Kidney (tissue), 14 donors: ENCODE data around the gene SF3B2. TPM values are rescaled to one million over a fixed set of nuclear protein-coding genes. Genes with fewer than 3 reads are reported as not detected.

ENCODE experiments used
- DNase-seq, 5 donors: peaks; one replicate each; pipeline ENCODE4 v3.0.0-alpha.2; 2013 to 2020
- FAIRE-seq: peaks from 2 replicates; lab custom pipeline; 2012; peaks lifted over from hg19 to GRCh38; lab: Jason Lieb, UNC
- H3K27ac ChIP-seq, 2 donors: one replicate each; pipeline ENCODE4 v1.7.0; 2013; ENCODE audit warnings: low read depth in 2 of 2, low read length in 2 of 2, inconsistent platforms in 1 of 2
- H3K27me3 ChIP-seq: one replicate; pipeline ENCODE4 v1.7.1; 2013; ENCODE audit warnings: low read length, inconsistent platforms; ENCODE audit not compliant: control insufficient read depth, insufficient read depth
- H3K36me3 ChIP-seq, 3 donors: one replicate each; pipeline versions ENCODE4 v1.7.0 to v1.7.1; 2013; ENCODE audit warnings: low read length in 3 of 3, control low read depth in 1 of 3, inconsistent platforms in 1 of 3; ENCODE audit not compliant: insufficient read depth in 3 of 3, control insufficient read depth in 2 of 3
- H3K4me1 ChIP-seq, 3 donors: one replicate each; pipeline versions ENCODE4 v1.7.0 to v1.7.1; 2013; ENCODE audit warnings: low read length in 3 of 3, inconsistent platforms in 1 of 3, low read depth in 1 of 3; ENCODE audit not compliant: control insufficient read depth in 2 of 3, insufficient read depth in 2 of 3
- H3K4me3 ChIP-seq, 3 donors: one replicate each; pipeline versions ENCODE4 v1.7.0 to v1.8.1; 2013; ENCODE audit warnings: low read length in 3 of 3, control low read depth in 1 of 3, inconsistent platforms in 1 of 3
- H3K9ac ChIP-seq, 3 donors: one replicate each; pipeline versions ENCODE4 v1.7.0 to v1.7.1; 2013; ENCODE audit warnings: low read length in 3 of 3, control low read depth in 1 of 3, inconsistent platforms in 1 of 3
- H3K9me3 ChIP-seq, 3 donors: one replicate each; pipeline versions ENCODE4 v1.7.0 to v1.7.1; 2013; ENCODE audit warnings: low read length in 3 of 3, control low read depth in 1 of 3, inconsistent platforms in 1 of 3; ENCODE audit not compliant: control insufficient read depth in 2 of 3, insufficient read depth in 1 of 3
- CTCF ChIP-seq: IDR thresholded peaks from 3 replicates; pipeline ENCODE4 v1.5.1; 2012; ENCODE audit warnings: mild to moderate bottlenecking, moderate library complexity, borderline replicate concordance; ENCODE audit not compliant: insufficient read depth; ENCODE audit errors: extremely low read depth
- intact Hi-C: fragments of 100-400 bp; cut with DNase I; formaldehyde crosslinking; loops from one replicate; pipeline ENCODE4 v1.11.1; 2022
- polyA plus RNA-seq: library from polyadenylated mRNA; stranded (reverse); fragments of 350-450 nt; fragmentation: Illumina TruSeq; extraction: RNeasy Lipid Tissue Mini Kit (QIAGEN cat#74804); gene quantifications from one replicate; pipeline ENCODE4 v1.2.3, GENCODE V29; 2014; ENCODE audit warnings: low read depth, low replicate concordance; ENCODE audit not compliant: insufficient read depth
- total RNA-seq: library from RNA; stranded (reverse); fragmentation: NEBNext Ultra II Directional; extraction: Animal tissue kit (Norgen Biotek cat#: 25700); gene quantifications from one replicate; pipeline ENCODE4 v1.2.1, GENCODE V29; 2021
- donor health status: control.
- donor health status: control.
- donor health status: control.
- donor health status: control.
- donor health status: control.
- donor health status: DM: yes; HTN: yes; CAD: no.
- donor health status: Normal renal cell carcinoma (clear cell type).

Gene SF3B2
- total and polyA plus RNA-seq, 2 donors from 2014 or later, result 114 to 172 TPM

- peak overlapping the region; percentile 91 to 92 for H3K27ac ChIP-seq
- intact Hi-C loops, result no loop called here
- peak in 4 of 5 donors; percentile 86 to 88 (median 87) for DNase-seq
- no peaks in the 10 kb centered on the region for H3K27me3 ChIP-seq
- H3K9me3 ChIP-seq, result no peaks in the 10 kb centered on the region
- TF ChIP-seq CTCF, result peak; percentile 90
- peaks cover 12 to 37% (median 21%) of the 10 kb centered on the region in 3 donors for H3K36me3 ChIP-seq
- peak overlapping the region in 1 of 3 donors; percentile 9 for H3K9ac ChIP-seq
- no peak for FAIRE-seq
- H3K4me1 ChIP-seq, result peaks cover 0 to 19% (median 18%) of the 10 kb centered on the region in 3 donors
- H3K4me3 ChIP-seq, result no peak overlapping the region
Observed at GRCh38 chr11:66068154-66068821, 16.1 kb downstream of the SF3B2 start.

- TF ChIP-seq CTCF, result no peak
Observed at GRCh38 chr11:66068923-66069714, 17.0 kb downstream of the SF3B2 start.

GRCh38 chr11:66069715-66070603 is 17.8 kb downstream of the SF3B2 start, which contains the start of gene PACS1:
Gene PACS1 (plus strand): TSS chr11:66070272. CDS start chr11:66070487, 215 bp downstream.
- H3K4me1 ChIP-seq, result peaks cover 0 to 19% (median 18%) of the 10 kb centered on the region in 3 donors

More at GRCh38 chr11:66068923-66069714, 17.0 kb downstream of the SF3B2 start:
- no peak for FAIRE-seq
- peak in 3 of 5 donors; percentile 21 to 82 (median 43) for DNase-seq
- H3K4me3 ChIP-seq, result peak overlapping the region; percentile 23 to 48 (median 42)
- H3K9me3 ChIP-seq, result no peaks in the 10 kb centered on the region
- H3K36me3 ChIP-seq, result peaks cover 7 to 29% (median 13%) of the 10 kb centered on the region in 3 donors
- peak overlapping the region; percentile 91 to 92 for H3K27ac ChIP-seq
- peaks cover 0 to 19% (median 18%) of the 10 kb centered on the region in 3 donors for H3K4me1 ChIP-seq
- H3K9ac ChIP-seq, result peak overlapping the region in 2 of 3 donors; percentile 0 to 9
- H3K27me3 ChIP-seq, result no peaks in the 10 kb centered on the region
- intact Hi-C loops, result no loop called here

More at GRCh38 chr11:66069715-66070603, 17.8 kb downstream of the SF3B2 start, which contains the start of gene PACS1:
- H3K27ac ChIP-seq, result peak within 1 kb of the TSS; percentile 91 to 92
- peaks cover 6 to 22% (median 13%) of the 10 kb centered on the region in 3 donors for H3K36me3 ChIP-seq
- peak within 1 kb of the TSS; percentile 24 to 68 (median 63) for H3K4me3 ChIP-seq
- no peaks in the 10 kb centered on the region for H3K9me3 ChIP-seq
- DNase-seq (peak; percentile 68 to 96 (median 86)), FAIRE-seq (no peak)
- H3K27me3 ChIP-seq, result no peaks in the 10 kb centered on the region
- intact Hi-C loops, result no loop called here
- peak; percentile 2 for TF ChIP-seq CTCF
- peak within 1 kb of the TSS in 2 of 3 donors; percentile 30 to 42 for H3K9ac ChIP-seq
